ENCODE measurements around the gene FOXK1. TPM values are rescaled to one million over a fixed set of nuclear protein-coding genes. Genes with fewer than 3 reads are reported as not detected.
A peak's percentile ranks its signal among the peaks of the same experiment; 100 is the strongest.

The FOXK1 gene
- total and polyA plus RNA-seq, 2 experiments from 2014 or later = 2.3 to 12.7 TPM

DNA sequence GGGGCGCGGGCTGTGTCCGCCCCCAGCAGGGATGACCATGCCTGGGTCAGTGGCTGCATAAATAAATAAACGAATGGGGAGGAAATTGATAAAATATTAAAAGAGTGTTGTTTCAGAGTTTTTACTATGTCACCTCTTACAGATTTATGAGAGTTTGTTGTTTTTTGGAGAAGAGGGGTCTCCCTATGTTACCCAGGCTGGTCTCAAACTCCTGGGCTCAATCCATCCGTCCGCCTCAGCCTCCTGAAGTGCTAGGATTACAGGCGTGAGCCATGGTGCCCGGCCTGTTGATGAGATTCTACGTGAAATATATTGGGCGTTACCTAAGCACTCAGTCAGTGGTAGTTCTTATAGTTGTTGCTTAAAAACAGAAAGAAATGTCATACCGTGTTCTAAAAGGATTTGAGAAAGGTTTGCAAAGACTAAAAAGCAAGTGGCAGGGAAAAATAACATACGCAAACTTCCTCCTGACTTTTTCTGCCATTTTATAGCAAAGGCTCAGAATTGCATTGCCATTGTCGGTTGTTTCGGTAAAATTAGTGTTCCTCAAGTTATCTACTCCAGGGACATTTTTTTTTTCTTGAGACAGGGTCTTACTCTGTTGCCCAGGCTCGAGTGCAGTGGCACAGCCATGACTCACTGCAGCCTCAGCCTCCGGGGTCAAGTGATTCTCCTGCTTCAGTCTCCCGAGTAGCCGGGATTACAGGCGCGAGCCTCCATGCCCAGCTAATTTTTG is 39.5 kb upstream of the FOXK1 start:
- TF ChIP-seq, protein P1, sequence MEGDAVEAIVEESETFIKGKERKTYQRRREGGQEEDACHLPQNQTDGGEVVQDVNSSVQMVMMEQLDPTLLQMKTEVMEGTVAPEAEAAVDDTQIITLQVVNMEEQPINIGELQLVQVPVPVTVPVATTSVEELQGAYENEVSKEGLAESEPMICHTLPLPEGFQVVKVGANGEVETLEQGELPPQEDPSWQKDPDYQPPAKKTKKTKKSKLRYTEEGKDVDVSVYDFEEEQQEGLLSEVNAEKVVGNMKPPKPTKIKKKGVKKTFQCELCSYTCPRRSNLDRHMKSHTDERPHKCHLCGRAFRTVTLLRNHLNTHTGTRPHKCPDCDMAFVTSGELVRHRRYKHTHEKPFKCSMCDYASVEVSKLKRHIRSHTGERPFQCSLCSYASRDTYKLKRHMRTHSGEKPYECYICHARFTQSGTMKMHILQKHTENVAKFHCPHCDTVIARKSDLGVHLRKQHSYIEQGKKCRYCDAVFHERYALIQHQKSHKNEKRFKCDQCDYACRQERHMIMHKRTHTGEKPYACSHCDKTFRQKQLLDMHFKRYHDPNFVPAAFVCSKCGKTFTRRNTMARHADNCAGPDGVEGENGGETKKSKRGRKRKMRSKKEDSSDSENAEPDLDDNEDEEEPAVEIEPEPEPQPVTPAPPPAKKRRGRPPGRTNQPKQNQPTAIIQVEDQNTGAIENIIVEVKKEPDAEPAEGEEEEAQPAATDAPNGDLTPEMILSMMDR (conservative IDR thresholded peaks at IDR 0.05; ENCODE audit: low read depth in 2 of 2) = no peak
- TF ChIP-seq, protein P2, sequence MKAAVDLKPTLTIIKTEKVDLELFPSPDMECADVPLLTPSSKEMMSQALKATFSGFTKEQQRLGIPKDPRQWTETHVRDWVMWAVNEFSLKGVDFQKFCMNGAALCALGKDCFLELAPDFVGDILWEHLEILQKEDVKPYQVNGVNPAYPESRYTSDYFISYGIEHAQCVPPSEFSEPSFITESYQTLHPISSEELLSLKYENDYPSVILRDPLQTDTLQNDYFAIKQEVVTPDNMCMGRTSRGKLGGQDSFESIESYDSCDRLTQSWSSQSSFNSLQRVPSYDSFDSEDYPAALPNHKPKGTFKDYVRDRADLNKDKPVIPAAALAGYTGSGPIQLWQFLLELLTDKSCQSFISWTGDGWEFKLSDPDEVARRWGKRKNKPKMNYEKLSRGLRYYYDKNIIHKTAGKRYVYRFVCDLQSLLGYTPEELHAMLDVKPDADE (IDR thresholded peaks at IDR 0.05) = no peak
- TF ChIP-seq, protein P3, sequence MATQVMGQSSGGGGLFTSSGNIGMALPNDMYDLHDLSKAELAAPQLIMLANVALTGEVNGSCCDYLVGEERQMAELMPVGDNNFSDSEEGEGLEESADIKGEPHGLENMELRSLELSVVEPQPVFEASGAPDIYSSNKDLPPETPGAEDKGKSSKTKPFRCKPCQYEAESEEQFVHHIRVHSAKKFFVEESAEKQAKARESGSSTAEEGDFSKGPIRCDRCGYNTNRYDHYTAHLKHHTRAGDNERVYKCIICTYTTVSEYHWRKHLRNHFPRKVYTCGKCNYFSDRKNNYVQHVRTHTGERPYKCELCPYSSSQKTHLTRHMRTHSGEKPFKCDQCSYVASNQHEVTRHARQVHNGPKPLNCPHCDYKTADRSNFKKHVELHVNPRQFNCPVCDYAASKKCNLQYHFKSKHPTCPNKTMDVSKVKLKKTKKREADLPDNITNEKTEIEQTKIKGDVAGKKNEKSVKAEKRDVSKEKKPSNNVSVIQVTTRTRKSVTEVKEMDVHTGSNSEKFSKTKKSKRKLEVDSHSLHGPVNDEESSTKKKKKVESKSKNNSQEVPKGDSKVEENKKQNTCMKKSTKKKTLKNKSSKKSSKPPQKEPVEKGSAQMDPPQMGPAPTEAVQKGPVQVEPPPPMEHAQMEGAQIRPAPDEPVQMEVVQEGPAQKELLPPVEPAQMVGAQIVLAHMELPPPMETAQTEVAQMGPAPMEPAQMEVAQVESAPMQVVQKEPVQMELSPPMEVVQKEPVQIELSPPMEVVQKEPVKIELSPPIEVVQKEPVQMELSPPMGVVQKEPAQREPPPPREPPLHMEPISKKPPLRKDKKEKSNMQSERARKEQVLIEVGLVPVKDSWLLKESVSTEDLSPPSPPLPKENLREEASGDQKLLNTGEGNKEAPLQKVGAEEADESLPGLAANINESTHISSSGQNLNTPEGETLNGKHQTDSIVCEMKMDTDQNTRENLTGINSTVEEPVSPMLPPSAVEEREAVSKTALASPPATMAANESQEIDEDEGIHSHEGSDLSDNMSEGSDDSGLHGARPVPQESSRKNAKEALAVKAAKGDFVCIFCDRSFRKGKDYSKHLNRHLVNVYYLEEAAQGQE (IDR thresholded peaks at IDR 0.05; ENCODE audit: unreplicated experiment) = no peak
- TF ChIP-seq, protein P4, sequence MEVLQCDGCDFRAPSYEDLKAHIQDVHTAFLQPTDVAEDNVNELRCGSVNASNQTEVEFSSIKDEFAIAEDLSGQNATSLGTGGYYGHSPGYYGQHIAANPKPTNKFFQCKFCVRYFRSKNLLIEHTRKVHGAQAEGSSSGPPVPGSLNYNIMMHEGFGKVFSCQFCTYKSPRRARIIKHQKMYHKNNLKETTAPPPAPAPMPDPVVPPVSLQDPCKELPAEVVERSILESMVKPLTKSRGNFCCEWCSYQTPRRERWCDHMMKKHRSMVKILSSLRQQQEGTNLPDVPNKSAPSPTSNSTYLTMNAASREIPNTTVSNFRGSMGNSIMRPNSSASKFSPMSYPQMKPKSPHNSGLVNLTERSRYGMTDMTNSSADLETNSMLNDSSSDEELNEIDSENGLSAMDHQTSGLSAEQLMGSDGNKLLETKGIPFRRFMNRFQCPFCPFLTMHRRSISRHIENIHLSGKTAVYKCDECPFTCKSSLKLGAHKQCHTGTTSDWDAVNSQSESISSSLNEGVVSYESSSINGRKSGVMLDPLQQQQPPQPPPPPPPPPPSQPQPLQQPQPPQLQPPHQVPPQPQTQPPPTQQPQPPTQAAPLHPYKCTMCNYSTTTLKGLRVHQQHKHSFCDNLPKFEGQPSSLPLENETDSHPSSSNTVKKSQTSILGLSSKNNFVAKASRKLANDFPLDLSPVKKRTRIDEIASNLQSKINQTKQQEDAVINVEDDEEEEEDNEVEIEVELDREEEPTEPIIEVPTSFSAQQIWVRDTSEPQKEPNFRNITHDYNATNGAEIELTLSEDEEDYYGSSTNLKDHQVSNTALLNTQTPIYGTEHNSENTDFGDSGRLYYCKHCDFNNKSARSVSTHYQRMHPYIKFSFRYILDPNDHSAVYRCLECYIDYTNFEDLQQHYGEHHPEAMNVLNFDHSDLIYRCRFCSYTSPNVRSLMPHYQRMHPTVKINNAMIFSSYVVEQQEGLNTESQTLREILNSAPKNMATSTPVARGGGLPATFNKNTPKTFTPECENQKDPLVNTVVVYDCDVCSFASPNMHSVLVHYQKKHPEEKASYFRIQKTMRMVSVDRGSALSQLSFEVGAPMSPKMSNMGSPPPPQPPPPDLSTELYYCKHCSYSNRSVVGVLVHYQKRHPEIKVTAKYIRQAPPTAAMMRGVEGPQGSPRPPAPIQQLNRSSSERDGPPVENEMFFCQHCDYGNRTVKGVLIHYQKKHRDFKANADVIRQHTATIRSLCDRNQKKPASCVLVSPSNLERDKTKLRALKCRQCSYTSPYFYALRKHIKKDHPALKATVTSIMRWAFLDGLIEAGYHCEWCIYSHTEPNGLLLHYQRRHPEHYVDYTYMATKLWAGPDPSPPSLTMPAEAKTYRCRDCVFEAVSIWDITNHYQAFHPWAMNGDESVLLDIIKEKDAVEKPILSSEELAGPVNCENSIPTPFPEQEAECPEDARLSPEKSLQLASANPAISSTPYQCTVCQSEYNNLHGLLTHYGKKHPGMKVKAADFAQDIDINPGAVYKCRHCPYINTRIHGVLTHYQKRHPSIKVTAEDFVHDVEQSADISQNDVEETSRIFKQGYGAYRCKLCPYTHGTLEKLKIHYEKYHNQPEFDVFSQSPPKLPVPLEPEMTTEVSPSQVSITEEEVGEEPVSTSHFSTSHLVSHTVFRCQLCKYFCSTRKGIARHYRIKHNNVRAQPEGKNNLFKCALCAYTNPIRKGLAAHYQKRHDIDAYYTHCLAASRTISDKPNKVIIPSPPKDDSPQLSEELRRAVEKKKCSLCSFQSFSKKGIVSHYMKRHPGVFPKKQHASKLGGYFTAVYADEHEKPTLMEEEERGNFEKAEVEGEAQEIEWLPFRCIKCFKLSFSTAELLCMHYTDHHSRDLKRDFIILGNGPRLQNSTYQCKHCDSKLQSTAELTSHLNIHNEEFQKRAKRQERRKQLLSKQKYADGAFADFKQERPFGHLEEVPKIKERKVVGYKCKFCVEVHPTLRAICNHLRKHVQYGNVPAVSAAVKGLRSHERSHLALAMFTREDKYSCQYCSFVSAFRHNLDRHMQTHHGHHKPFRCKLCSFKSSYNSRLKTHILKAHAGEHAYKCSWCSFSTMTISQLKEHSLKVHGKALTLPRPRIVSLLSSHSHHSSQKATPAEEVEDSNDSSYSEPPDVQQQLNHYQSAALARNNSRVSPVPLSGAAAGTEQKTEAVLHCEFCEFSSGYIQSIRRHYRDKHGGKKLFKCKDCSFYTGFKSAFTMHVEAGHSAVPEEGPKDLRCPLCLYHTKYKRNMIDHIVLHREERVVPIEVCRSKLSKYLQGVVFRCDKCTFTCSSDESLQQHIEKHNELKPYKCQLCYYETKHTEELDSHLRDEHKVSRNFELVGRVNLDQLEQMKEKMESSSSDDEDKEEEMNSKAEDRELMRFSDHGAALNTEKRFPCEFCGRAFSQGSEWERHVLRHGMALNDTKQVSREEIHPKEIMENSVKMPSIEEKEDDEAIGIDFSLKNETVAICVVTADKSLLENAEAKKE (CRISPR knock-in tag; IDR thresholded peaks at IDR 0.05) = no peak
- TF ChIP-seq POLR2AphosphoS5 (IDR thresholded peaks at IDR 0.05; ENCODE audit: low read depth) = no peak
- no peak for TF ChIP-seq CREB1 (CRISPR knock-in tag; IDR thresholded peaks at IDR 0.05; ENCODE audit: low read depth)
- no peak for TF ChIP-seq JUNB (IDR thresholded peaks at IDR 0.05; ENCODE audit: unreplicated experiment)
- no peak for TF ChIP-seq STAT1 (IDR thresholded peaks at IDR 0.05; ENCODE audit: unreplicated experiment)
- no peak for TF ChIP-seq EZH2 (IDR thresholded peaks at IDR 0.05; ENCODE audit: low read depth, unreplicated experiment)
- TF ChIP-seq NANOG (IDR thresholded peaks at IDR 0.05; ENCODE audit: borderline replicate concordance) = no peak
- no peak for TF ChIP-seq ZNF331 (CRISPR knock-in tag; IDR thresholded peaks at IDR 0.05; ENCODE audit: low read depth)
- TF ChIP-seq ZNF114 (CRISPR knock-in tag; IDR thresholded peaks at IDR 0.05) = no peak
- TF ChIP-seq EZH2phosphoT487 (IDR thresholded peaks at IDR 0.05; ENCODE audit: unreplicated experiment) = no peak
- Histone ChIP-seq H3K9me2 (ENCODE audit: insufficient read depth) (peaks cover 7% of the 10 kb centered on the region), H3K4me1 (ENCODE audit: insufficient read depth) (no peaks in the 10 kb centered on the region), H3K36me3 (ENCODE audit: insufficient read depth) (no peaks in the 10 kb centered on the region), H4K20me1 (replicated peaks; ENCODE audit: insufficient read depth) (no peaks in the 10 kb centered on the region), H3F3A (replicated peaks; ENCODE audit: low read depth) (no peaks in the 10 kb centered on the region), H3K4me3 (peak overlapping the region; percentile 62), H2AFZ (peak overlapping the region; percentile 89), H3K27me3 (ENCODE audit: insufficient read depth) (peaks cover 9% of the 10 kb centered on the region), H3K4me2 (peak overlapping the region; percentile 85), H3K79me2 (replicated peaks; ENCODE audit: insufficient read depth) (no peaks in the 10 kb centered on the region), H3K27ac (ENCODE audit: low read depth) (peak overlapping the region; percentile 79; the same call in 1 of the 2 replicates)
- no peak for ATAC-seq
- Mint-ChIP-seq H3K4me1 (no peaks in the 10 kb centered on the region; the same call in 2 of the 3 replicates), H3K27me3 (ENCODE audit: insufficient read depth, low read depth, poor library complexity) (peaks cover 13% of the 10 kb centered on the region), H3K36me3 (ENCODE audit: low read depth) (peaks cover 10% of the 10 kb centered on the region), H3K27ac (no peak overlapping the region), H3K4me3 (peak overlapping the region; percentile 77), H3K9me3 (peaks cover 44% of the 10 kb centered on the region)
- no peak for DNase-seq (ENCODE audit: low spot score)
